ENCODE measurements around the gene SHISAL2B.

GRCh38 chr5:64682608-64683007 lies 7.7 kb upstream of the SHISAL2B start:
- no peak for TF ChIP-seq POLR2A (IDR thresholded peaks at IDR 0.05)
- TF ChIP-seq CTCF (IDR thresholded peaks at IDR 0.05) = no peak
